Activated CD4-positive, alpha-beta T cell treated with anti-CD3 and anti-CD28 coated beads, Interleukin-2, amount 10 ng/mL, durations not matched to agents 24 days and 14 days (primary cell): ENCODE data around the gene PORCN. TPM values are rescaled to one million over a fixed set of nuclear protein-coding genes. Genes with fewer than 3 reads are reported as not detected.
"Not testable (repeated sequence)": the region's sequence is repeated elsewhere in the genome, so short reads cannot be mapped to it uniquely, and the experiment has no call there.

Source experiments
- DNase-seq: peaks from one replicate; pipeline ENCODE4 v3.0.0; 2022
- H3K27ac Mint-ChIP-seq: one replicate; pipeline ENCODE4 v1.8.0; 2022; ENCODE audit warnings: mild to moderate bottlenecking, mixed read lengths
- H3K27me3 Mint-ChIP-seq: one replicate; pipeline ENCODE4 v1.8.0; 2022; ENCODE audit warnings: mixed read lengths
- H3K36me3 Mint-ChIP-seq: one replicate; pipeline ENCODE4 v1.8.0; 2022; ENCODE audit warnings: low read depth, mild to moderate bottlenecking, mixed read lengths
- H3K4me1 Mint-ChIP-seq: one replicate; pipeline ENCODE4 v1.8.0; 2021; ENCODE audit warnings: mixed read lengths
- H3K4me3 Mint-ChIP-seq: one replicate; pipeline ENCODE4 v1.8.0; 2022; ENCODE audit warnings: mild to moderate bottlenecking, moderate library complexity, mixed read lengths
- H3K9me3 Mint-ChIP-seq: one replicate; pipeline ENCODE4 v1.8.0; 2021; ENCODE audit warnings: mixed read lengths
- intact Hi-C: fragments of 100-400 bp; cut with micrococcal nuclease; formaldehyde crosslinking; loops from one replicate; pipeline ENCODE4 v1.15.1; 2023
- total RNA-seq: library from RNA; stranded (reverse); gene quantifications from 2 replicates; pipeline ENCODE4 v1.2.3, GENCODE V29; 2022

The PORCN gene
- total RNA-seq, 1 donor from 2014 or later, result 11.5 TPM

GRCh38 chrX:48509245-48509590, 426 bp downstream of the PORCN start:
- H3K27me3 Mint-ChIP-seq, result no peaks in the 10 kb centered on the region
- DNase-seq, result no peak
- peak overlapping the region; percentile 91 for H3K27ac Mint-ChIP-seq
- peak overlapping the region; percentile 92 for H3K4me3 Mint-ChIP-seq
- intact Hi-C loops, result loop anchor here (2.0 kb wide), 1 partner anchor 32 kb away; the partner anchor contains the start of gene FTSJ1
- H3K4me1 Mint-ChIP-seq, result peaks cover 19% of the 10 kb centered on the region
- H3K36me3 Mint-ChIP-seq, result peaks cover 5% of the 10 kb centered on the region
- H3K9me3 Mint-ChIP-seq, result no peaks in the 10 kb centered on the region

GRCh38 chrX:48509619-48510018, 827 bp downstream of the PORCN start:
- Mint-ChIP-seq H3K27me3 (no peaks in the 10 kb centered on the region), H3K4me1 (peaks cover 19% of the 10 kb centered on the region), H3K9me3 (no peaks in the 10 kb centered on the region), H3K36me3 (peaks cover 5% of the 10 kb centered on the region), H3K4me3 (peak overlapping the region; percentile 92), H3K27ac (peak overlapping the region; percentile 91)
- intact Hi-C loops, result loop anchor here (2.0 kb wide), 1 partner anchor 33 kb away; the partner anchor contains the start of gene FTSJ1
- no peak for DNase-seq

- Mint-ChIP-seq H3K4me3 (no peak overlapping the region), H3K36me3 (peaks cover 15% of the 10 kb centered on the region), H3K4me1 (peaks cover 19% of the 10 kb centered on the region), H3K27ac (no peak overlapping the region), H3K27me3 (no peaks in the 10 kb centered on the region), H3K9me3 (no peaks in the 10 kb centered on the region)
- DNase-seq, result no peak
- intact Hi-C loops, result no loop called here
Observed at GRCh38 chrX:48511560-48511959, 2.8 kb downstream of the PORCN start.

- no peaks in the 10 kb centered on the region for H3K9me3 Mint-ChIP-seq
- H3K27me3 Mint-ChIP-seq, result no peaks in the 10 kb centered on the region
- no peak overlapping the region for H3K4me3 Mint-ChIP-seq
- peaks cover 15% of the 10 kb centered on the region for H3K36me3 Mint-ChIP-seq
- intact Hi-C loops, result no loop called here
- H3K27ac Mint-ChIP-seq, result no peak overlapping the region
- H3K4me1 Mint-ChIP-seq, result peaks cover 19% of the 10 kb centered on the region
- no peak for DNase-seq
Observed at GRCh38 chrX:48512371-48512935, 3.7 kb downstream of the PORCN start.

GRCh38 chrX:48513670-48514069, 4.9 kb downstream of the PORCN start:
- H3K27me3 Mint-ChIP-seq, result no peaks in the 10 kb centered on the region
- peaks cover 15% of the 10 kb centered on the region for H3K36me3 Mint-ChIP-seq
- intact Hi-C loops, result no loop called here
- no peak overlapping the region for H3K4me3 Mint-ChIP-seq
- H3K27ac Mint-ChIP-seq, result no peak overlapping the region
- H3K4me1 Mint-ChIP-seq, result peaks cover 19% of the 10 kb centered on the region
- DNase-seq, result no peak
- no peaks in the 10 kb centered on the region for H3K9me3 Mint-ChIP-seq

- H3K36me3 Mint-ChIP-seq, result peaks cover 15% of the 10 kb centered on the region
- H3K4me3 Mint-ChIP-seq, result no peak overlapping the region
- no peak overlapping the region for H3K27ac Mint-ChIP-seq
- intact Hi-C loops, result no loop called here
- H3K9me3 Mint-ChIP-seq, result no peaks in the 10 kb centered on the region
- no peaks in the 10 kb centered on the region for H3K27me3 Mint-ChIP-seq
- peaks cover 20% of the 10 kb centered on the region for H3K4me1 Mint-ChIP-seq
- DNase-seq, result no peak
Observed at GRCh38 chrX:48514126-48514806, 5.5 kb downstream of the PORCN start.

GRCh38 chrX:48514868-48515460, 6.2 kb downstream of the PORCN start:
- intact Hi-C loops, result no loop called here
- no peak overlapping the region for H3K4me3 Mint-ChIP-seq
- DNase-seq, result no peak
- peaks cover 12% of the 10 kb centered on the region for H3K36me3 Mint-ChIP-seq
- no peak overlapping the region for H3K27ac Mint-ChIP-seq
- H3K4me1 Mint-ChIP-seq, result peaks cover 14% of the 10 kb centered on the region
- no peaks in the 10 kb centered on the region for H3K9me3 Mint-ChIP-seq
- no peaks in the 10 kb centered on the region for H3K27me3 Mint-ChIP-seq

GRCh38 chrX:48515842-48516241, 7.0 kb downstream of the PORCN start:
- Mint-ChIP-seq H3K9me3 (no peaks in the 10 kb centered on the region), H3K4me1 (peaks cover 16% of the 10 kb centered on the region), H3K27ac (no peak overlapping the region), H3K27me3 (no peaks in the 10 kb centered on the region), H3K36me3 (peaks cover 10% of the 10 kb centered on the region), H3K4me3 (no peak overlapping the region)
- no peak for DNase-seq
- intact Hi-C loops, result no loop called here

GRCh38 chrX:48516285-48516684, 7.5 kb downstream of the PORCN start:
- no peak for DNase-seq
- H3K4me1 Mint-ChIP-seq, result peaks cover 16% of the 10 kb centered on the region
- intact Hi-C loops, result no loop called here
- H3K27me3 Mint-ChIP-seq, result no peaks in the 10 kb centered on the region
- H3K9me3 Mint-ChIP-seq, result no peaks in the 10 kb centered on the region
- H3K4me3 Mint-ChIP-seq, result no peak overlapping the region
- no peak overlapping the region for H3K27ac Mint-ChIP-seq
- H3K36me3 Mint-ChIP-seq, result peaks cover 10% of the 10 kb centered on the region

GRCh38 chrX:48516987-48517386, 8.2 kb downstream of the PORCN start:
- H3K4me1 Mint-ChIP-seq, result peaks cover 15% of the 10 kb centered on the region
- H3K9me3 Mint-ChIP-seq, result no peaks in the 10 kb centered on the region
- H3K27me3 Mint-ChIP-seq, result no peaks in the 10 kb centered on the region
- no peak overlapping the region for H3K27ac Mint-ChIP-seq
- DNase-seq, result no peak
- peaks cover 10% of the 10 kb centered on the region for H3K36me3 Mint-ChIP-seq
- intact Hi-C loops, result no loop called here
- H3K4me3 Mint-ChIP-seq, result no peak overlapping the region

- DNase-seq, H3K27ac Mint-ChIP-seq, intact Hi-C loops, H3K9me3 Mint-ChIP-seq, H3K4me3 Mint-ChIP-seq, H3K27me3 Mint-ChIP-seq: not testable (repeated sequence)
- Mint-ChIP-seq H3K36me3 (peaks cover 15% of the 10 kb centered on the region), H3K4me1 (peaks cover 19% of the 10 kb centered on the region)
Observed at GRCh38 chrX:48519481-48519880, 10.7 kb downstream of the PORCN start.

GRCh38 chrX:48520455-48520854, 11.7 kb downstream of the PORCN start:
- Mint-ChIP-seq H3K4me3 (peak overlapping the region; percentile 90), H3K27ac (peak overlapping the region; percentile 94), H3K9me3 (no peaks in the 10 kb centered on the region), H3K36me3 (peaks cover 14% of the 10 kb centered on the region), H3K27me3 (no peaks in the 10 kb centered on the region), H3K4me1 (peaks cover 19% of the 10 kb centered on the region)
- intact Hi-C loops, result no loop called here
- peak; percentile 65 for DNase-seq

- Mint-ChIP-seq H3K4me1 (peaks cover 19% of the 10 kb centered on the region), H3K36me3 (peaks cover 14% of the 10 kb centered on the region), H3K4me3 (peak overlapping the region; percentile 90), H3K9me3 (no peaks in the 10 kb centered on the region), H3K27ac (peak overlapping the region; percentile 94), H3K27me3 (no peaks in the 10 kb centered on the region)
- intact Hi-C loops, result loop anchor here (1.0 kb wide), 4 partner anchors 13 to 53 kb away; partner anchors contain the start of genes FTSJ1, PORCN, RBM3 and TBC1D25
- DNase-seq, result peak; percentile 61
Observed at GRCh38 chrX:48520976-48521352, 12.2 kb downstream of the PORCN start.
